ENCODE results near the gene NXPH3.
A peak's percentile ranks its signal among the peaks of the same experiment; 100 is the strongest.
"Not testable (repeated sequence)": the region's sequence is repeated elsewhere in the genome, so short reads cannot be mapped to it uniquely, and the experiment has no call there.

NXPH3 gene

DNA sequence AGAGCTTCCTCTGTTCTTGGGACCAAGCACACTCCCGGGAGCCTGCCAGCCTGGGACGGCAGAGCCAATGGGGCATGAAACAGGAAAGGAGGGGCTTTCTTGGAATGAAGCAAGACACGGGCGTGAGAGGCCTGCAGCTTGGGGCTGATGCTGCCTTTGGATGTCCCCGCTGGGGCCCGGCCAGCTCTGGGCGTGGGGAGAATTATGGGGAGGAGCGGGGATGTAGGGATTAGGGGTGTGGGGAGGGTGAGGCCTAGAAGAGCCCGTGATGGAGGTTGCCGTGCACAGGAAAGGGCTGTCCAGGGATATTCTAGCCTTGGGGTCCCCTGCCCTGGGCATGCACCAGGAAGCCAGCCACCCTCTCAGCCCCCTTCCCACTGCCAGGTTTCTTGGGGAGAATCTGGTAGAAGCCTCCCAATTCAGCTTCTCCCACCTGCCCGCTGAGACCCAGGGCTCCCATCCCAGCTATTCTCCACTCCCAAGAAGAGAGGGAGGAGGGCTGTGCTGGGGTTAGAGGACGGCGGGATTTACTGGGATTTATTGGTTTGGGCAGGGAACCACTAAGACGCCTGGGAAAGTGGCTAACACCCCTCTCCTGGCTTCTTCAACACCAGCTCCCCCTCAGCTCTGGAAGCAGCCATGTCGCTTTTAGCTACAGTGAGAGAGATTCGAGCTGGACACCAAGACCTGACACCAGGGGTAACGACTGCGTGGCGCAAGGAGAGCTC, 20.0 kb upstream of the NXPH3 start:
- no peak for DNase-seq

DNA sequence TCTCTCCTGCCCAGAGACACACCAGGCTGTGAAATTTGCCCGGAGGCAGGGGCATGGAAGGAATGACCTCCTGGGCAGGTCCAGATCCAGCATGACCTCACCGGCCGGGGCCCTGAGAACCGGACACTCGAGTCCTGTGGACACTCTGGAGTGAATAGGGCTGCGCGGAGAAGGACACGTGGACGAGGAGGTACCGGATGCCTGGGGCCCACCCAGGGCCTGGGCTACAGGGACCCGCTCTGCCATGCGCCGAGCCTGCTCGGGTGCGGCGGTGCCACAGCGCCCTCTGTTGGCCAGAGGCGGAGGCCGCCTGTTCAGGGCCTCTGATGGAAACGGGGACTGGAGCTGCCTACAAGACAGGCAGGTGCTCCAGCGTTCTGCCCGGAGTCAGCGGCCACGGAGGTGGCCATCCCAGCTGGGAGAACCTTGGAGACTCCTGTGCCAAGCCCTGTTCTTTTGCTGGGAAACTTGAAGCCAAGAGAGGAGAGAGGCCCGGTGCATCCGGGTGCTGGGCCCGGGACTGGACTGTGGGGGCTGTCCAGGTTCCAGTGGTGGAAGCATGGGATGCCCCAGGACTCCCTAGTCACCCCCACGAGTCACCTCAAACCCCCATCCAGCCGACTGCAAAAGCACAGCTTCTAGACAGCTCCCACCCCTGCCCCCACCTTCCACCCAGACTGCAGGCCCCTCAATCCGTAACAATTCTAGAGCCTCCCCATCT, 19.3 kb upstream of the NXPH3 start:
- DNase-seq: peak; percentile 22

- peak; percentile 21 for DNase-seq
Measured at GRCh38 chr17:49557312-49558024, 18.2 kb upstream of the NXPH3 start.

- no peak for DNase-seq
Measured at GRCh38 chr17:49564638-49565037, 11.0 kb upstream of the NXPH3 start.

DNA sequence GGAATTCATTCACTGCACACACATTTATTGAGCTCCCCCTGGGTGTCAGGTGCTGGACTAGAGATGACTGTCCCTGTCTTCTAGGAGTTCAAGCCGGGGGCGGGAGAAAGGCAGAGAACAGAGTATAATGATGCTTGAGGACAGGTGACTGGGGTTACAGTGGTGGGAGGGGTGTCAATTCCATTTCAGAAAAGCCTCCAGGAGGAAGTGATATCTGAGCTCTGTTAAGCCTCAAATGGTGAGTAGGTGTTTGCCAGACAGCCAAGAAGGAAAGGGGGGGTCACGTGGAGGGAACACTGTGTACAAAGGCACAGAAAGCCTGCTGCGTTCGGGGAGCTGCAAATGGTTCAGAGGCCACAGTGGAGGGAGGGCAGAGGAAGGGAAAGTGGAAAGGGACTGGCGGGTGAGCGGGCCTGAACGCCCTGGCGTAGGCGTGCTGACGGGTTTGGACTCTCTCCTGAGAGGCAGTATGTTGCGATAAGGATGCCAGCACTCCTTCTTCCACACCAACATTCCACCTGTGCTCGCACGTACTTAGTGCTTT, 9.7 kb upstream of the NXPH3 start:
- no peak for DNase-seq

- DNase-seq: no peak
Measured at GRCh38 chr17:49566668-49567071, 9.0 kb upstream of the NXPH3 start.

GRCh38 chr17:49567104-49567521, 8.6 kb upstream of the NXPH3 start:
- DNase-seq: no peak

GRCh38 chr17:49567871-49568694, 7.6 kb upstream of the NXPH3 start:
- peak; percentile 48 for DNase-seq

GRCh38 chr17:49568695-49569047, 7.0 kb upstream of the NXPH3 start:
- not testable (repeated sequence) for DNase-seq

- DNase-seq: no peak
Measured at GRCh38 chr17:49570540-49571242, 5.0 kb upstream of the NXPH3 start.

DNA sequence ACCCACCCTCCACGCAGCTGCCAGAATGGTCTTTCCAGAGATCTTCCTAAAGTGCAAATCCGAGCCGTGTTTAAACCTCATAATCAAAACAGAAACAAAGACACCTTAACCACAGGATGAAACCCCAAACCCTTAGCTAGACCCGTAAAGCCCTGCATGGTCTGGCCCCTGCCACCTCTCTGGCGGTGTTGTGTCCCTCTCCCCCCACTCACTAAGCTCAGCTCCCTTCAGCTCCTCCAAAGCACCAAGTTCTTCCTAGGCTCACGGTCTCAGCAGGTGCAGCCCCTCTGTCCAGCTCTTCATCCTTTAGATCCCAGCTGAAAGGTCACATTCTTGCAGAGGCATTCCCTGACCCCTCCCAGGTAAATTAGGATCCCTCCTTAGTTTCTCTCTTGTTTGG, 4.4 kb upstream of the NXPH3 start:
- no peak for DNase-seq

DNA sequence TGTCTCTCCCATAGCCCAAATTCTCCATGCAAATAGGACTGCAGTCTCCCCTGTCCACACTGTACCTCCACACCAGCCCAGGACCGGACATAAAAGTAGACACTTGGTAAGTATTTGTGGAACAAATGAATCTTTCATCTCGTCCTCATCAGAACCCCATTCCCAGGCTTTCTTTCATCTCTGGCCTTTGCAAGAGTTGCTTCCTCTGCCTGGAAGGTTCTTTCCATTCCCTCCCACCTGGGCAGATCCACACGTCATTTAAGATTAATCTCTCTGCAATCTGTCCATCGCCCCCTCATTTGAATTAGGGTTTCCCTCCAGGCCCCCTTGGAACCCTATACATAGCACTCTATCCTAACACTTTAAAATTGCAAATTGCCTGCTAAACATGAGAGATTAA, 3.9 kb upstream of the NXPH3 start:
- no peak for DNase-seq

DNA sequence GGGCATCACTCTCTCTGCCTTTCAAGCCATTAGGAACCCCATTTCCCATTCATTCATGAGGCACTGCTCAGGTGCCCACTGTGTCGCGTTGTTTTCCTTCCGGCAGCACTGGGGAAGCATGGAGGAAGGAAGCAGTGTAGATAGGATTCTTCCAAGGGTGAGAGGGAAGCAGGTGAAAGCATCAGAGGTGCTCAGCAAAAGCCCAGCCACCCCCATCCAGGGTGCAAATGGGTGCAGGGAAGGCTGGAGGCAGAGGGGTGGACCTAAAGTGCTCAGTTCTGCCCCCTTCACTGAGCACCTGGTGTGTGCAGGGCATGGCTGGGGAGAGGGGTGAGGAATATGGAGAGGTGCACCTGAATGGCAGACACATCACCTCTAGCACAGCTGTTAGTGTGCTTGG, 3.4 kb upstream of the NXPH3 start:
- DNase-seq: no peak

DNA sequence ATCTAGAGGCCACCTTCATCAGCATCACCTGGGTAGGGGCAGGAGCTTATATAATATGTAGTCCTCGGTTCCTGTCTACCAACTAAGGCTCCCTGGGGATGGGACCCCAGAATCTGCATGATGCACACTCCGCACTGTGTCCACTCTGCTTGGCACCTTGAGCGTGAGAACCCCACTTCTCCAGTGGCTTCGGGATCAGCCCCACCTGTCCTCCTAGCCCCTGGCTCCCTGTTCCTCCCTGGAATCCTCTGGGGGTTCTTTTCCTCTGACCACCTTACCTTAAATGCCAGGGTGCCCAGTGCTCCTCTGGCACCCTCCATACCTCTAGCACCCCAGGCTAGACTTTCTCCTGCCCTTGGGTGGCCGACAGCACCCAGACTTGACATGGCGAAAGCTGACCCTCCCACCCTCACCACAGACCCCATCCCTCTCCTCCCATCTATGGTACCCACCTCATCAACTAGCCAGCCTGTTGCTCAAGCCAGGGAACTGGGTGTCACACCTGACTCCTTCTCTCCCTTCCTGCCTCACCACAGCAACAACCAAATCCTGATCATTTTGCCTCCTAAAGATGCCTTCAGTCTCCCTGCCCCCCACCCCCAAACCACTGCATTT, 2.8 kb upstream of the NXPH3 start:
- no peak for DNase-seq

DNA sequence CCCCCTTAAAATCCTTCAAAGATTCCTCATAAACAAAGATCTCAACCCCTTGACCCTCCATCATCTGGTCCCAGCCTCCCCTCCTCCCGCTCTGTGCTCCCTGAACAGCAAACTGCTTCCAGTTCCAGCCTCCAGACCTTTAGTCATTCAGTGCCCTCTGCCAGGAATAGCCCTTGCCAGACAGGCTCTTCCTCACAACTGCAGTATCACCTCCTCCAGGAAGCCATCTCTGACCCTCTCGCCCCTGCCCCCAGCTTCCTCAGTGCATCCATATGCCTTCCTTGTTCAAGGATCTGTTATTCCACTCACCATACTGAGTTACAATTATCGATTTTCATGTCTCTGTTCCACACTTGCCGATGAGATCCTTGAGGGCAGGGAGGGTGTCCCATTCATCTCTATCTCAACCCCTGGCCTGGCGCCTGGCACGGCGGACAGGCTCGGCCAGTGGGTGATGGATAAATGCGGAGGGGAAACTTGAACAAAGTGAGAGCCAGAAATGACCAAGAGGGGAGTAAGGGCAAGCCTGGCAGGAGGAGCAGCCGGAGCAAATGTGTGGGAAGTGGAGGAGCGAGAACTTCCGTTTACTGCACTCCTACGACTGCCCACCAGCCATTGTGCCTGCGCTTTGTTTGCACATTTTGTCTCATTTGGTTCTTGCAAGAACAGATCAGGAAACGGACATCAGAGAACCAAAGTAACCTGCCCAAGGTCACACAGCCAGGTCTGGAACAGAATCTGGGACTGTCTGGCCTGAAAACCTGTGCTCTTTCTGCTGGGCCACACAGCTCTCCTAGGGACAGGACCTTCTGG, 2.0 kb upstream of the NXPH3 start:
- DNase-seq: no peak

DNA sequence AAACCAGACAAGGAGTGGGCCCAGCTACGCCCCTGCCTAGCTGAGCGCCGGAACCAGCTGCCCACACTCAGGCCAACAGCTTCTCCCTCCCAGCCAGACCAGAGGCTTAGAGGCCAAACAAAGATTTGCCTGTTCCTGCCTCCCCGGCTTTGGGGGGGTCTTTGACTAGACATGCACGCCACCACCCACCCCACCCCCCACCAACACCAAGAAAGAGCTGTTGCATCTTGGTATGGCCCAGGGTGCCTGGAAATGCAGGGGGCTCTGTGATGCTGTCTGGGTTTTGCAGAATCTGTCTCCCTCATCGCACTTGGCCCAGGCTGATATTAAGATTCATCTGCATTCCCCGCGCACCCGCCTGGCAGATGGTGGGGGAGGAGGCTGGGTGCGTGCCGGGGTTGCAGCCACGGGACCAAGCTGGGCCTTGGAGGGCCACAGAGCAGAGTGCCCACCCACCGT, 1.3 kb upstream of the NXPH3 start:
- DNase-seq: no peak

- no peak for DNase-seq
Measured at GRCh38 chr17:49574945-49575678, 559 bp upstream of the NXPH3 start.

DNA sequence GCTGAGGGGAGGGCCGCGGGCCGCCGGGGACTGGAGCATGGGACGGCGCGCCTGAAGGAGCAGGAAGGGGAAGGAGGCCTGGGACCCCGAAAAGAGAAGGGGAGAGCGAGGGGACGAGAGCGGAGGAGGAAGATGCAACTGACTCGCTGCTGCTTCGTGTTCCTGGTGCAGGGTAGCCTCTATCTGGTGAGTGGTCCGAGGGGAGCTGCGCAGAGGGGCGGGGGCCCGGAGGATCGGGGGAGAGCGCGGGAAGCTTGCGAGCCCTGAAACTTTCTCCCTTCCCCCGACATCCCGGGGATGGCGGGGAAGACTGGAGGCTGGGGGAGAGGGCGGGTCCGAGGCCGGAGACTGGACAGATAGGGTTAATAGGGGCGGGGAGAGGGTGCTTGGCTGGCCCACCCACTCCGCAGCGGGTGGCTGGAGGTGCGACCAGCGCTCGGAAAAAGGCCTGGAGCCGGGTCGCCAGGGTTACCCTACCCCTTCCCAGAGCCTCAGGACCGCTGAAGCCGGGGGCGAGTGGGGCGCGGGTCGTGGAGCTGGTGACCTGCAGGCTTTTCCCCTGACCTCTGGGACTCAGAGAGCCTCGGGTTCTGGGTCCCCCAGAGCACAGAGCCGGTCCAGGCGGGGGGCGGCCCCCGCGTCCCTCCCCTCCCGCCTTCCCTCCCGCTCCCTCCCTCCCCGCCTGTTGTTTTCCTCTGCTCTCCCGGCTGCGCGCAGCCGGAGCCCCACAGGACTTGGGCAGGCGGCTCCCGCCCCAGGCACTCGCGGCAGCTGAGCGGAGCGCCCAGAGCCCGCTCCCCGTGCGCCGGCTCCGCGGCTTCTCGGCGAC, 631 bp downstream of the NXPH3 start:
- DNase-seq: peak; percentile 37
